GM12878 (cell line): ENCODE results near the gene SYNGR4. TPM values are rescaled to one million over a fixed set of nuclear protein-coding genes. Genes with fewer than 3 reads are reported as not detected.

ENCODE experiments used
- ATAC-seq: fragments of 200-7000 bp; cut with Tn5 transposase; 3 replicates; pipeline ENCODE4 v1.9.1; 2020; ENCODE audit warnings: mild to moderate bottlenecking, moderate library complexity
- BruUV-seq: library from RNA; stranded (reverse); fragments of 400-500 nt; replicated peaks from 2 replicates; lab custom pipeline; 2021; lab: Mats Ljungman, UMichigan
- CTCF ChIA-PET: fragments of 300-600 bp; sonication (Branson Sonifier 250); formaldehyde crosslinking; extraction: SDS; loops from one replicate; lab custom pipeline; 2021; ENCODE audit warnings: inconsistent platforms; lab: Yijun Ruan, JAX
- POLR2A ChIA-PET: fragments of 350-600 bp; formaldehyde crosslinking; extraction: SDS; loops from one replicate; lab custom pipeline; 2021; ENCODE audit warnings: inconsistent platforms; lab: Charles Lee
- RAD21 ChIA-PET: fragments of 300-600 bp; sonication (Branson Sonifier 250); formaldehyde crosslinking; loops from one replicate; lab custom pipeline; 2023; ENCODE audit warnings: antibody characterized with exemption; ENCODE audit not compliant: unreplicated experiment; lab: Charles Lee
- SMC1A ChIA-PET: fragments of 300-600 bp; sonication (Branson Sonifier 250); formaldehyde crosslinking; loops from one replicate; lab custom pipeline; 2023; ENCODE audit not compliant: unreplicated experiment, uncharacterized antibody; lab: Charles Lee
- DNase-seq: peaks from one replicate; pipeline ENCODE4 v3.0.0-alpha.2; 2011; ENCODE audit warnings: low read depth, low spot score
- FAIRE-seq: peaks from 3 replicates; lab custom pipeline; 2011; peaks lifted over from hg19 to GRCh38; lab: Jason Lieb, UNC
- H2AFZ ChIP-seq: 2 replicates; pipeline ENCODE4 v1.6.0; 2011; ENCODE audit warnings: low read depth, low read length, control low read depth; ENCODE audit not compliant: control insufficient read depth
- H3K27ac ChIP-seq: 2 replicates; pipeline ENCODE4 v1.5.1; 2011; ENCODE audit warnings: control low read depth; ENCODE audit not compliant: control insufficient read depth, insufficient read depth
- H3K27me3 ChIP-seq, 2 experiments: replicated peaks in 1 of 2; 2 replicates each; pipeline versions ENCODE4 v1.6.0 to v1.6.1; 2011; ENCODE audit warnings: low read length in 1 of 2; ENCODE audit not compliant: control insufficient read depth in 2 of 2, insufficient read depth in 2 of 2
- H3K36me3 ChIP-seq, 2 experiments: 2 replicates each; pipeline ENCODE4 v1.5.1; 2011; ENCODE audit warnings: low read length in 1 of 2; ENCODE audit not compliant: control insufficient read depth in 2 of 2, insufficient read depth in 2 of 2
- H3K4me1 ChIP-seq: 2 replicates; pipeline ENCODE4 v1.6.1; 2011; ENCODE audit warnings: mild to moderate bottlenecking, low read length, moderate library complexity, mixed read lengths; ENCODE audit not compliant: control insufficient read depth, insufficient read depth
- H3K4me2 ChIP-seq: 2 replicates; pipeline ENCODE4 v1.6.0; 2011; ENCODE audit warnings: control low read depth; ENCODE audit not compliant: control insufficient read depth, insufficient read depth
- H3K4me3 ChIP-seq: fragments of 200-600 bp; sonication (generic); 2 replicates; pipeline ENCODE4 v1.5.1; 2016
- H3K79me2 ChIP-seq: 2 replicates; pipeline ENCODE4 v1.6.0; 2011; ENCODE audit warnings: low read length; ENCODE audit not compliant: control insufficient read depth, insufficient read depth
- H3K9ac ChIP-seq: 2 replicates; pipeline ENCODE4 v1.8.0; 2011; ENCODE audit warnings: low read length, control low read depth, mixed read lengths; ENCODE audit not compliant: control insufficient read depth, insufficient read depth
- H3K9me3 ChIP-seq: replicated peaks from 3 replicates; pipeline ENCODE4 v1.5.1; 2011; ENCODE audit warnings: mild to moderate bottlenecking, low read length; ENCODE audit not compliant: control insufficient read depth, insufficient read depth
- H4K20me1 ChIP-seq: 2 replicates; pipeline ENCODE4 v1.6.0; 2011; ENCODE audit not compliant: control insufficient read depth, insufficient read depth
- BCL11A ChIP-seq: IDR thresholded peaks from 2 replicates; pipeline ENCODE4 v1.6.1; 2011; ENCODE audit warnings: low read depth, low read length
- DPF2 ChIP-seq: fragments of 450-650 bp; IDR thresholded peaks from 2 replicates; pipeline ENCODE4 v1.6.1; 2017; ENCODE audit warnings: mild to moderate bottlenecking
- FOS ChIP-seq: IDR thresholded peaks from 3 replicates; pipeline ENCODE4 v1.6.1; 2011; ENCODE audit warnings: borderline replicate concordance; ENCODE audit not compliant: insufficient read length; ENCODE audit errors: extremely low read depth
- HDGF ChIP-seq: fragments of 450-650 bp; IDR thresholded peaks from 2 replicates; pipeline ENCODE4 v1.6.1; 2016; ENCODE audit warnings: antibody characterized with exemption
- IKZF2 ChIP-seq, 2 experiments: fragments of 450-650 bp; IDR thresholded peaks; 2 replicates each; pipeline ENCODE4 v1.6.1; 2017; ENCODE audit warnings: mild to moderate bottlenecking in 2 of 2, moderate library complexity in 2 of 2
- IRF4 ChIP-seq: IDR thresholded peaks from 2 replicates; pipeline ENCODE4 v1.6.1; 2011; ENCODE audit warnings: low read depth, low read length
- JUND ChIP-seq: IDR thresholded peaks from 2 replicates; pipeline ENCODE4 v1.6.1; 2012; ENCODE audit warnings: low read depth, mild to moderate bottlenecking, low read length, improper control_type of control experiment, moderate library complexity
- KDM1A ChIP-seq: fragments of 200-600 bp; sonication (generic); IDR thresholded peaks from 2 replicates; pipeline ENCODE4 v1.6.1; 2016; ENCODE audit warnings: borderline replicate concordance
- MEF2A ChIP-seq: IDR thresholded peaks from 2 replicates; pipeline ENCODE4 v1.6.1; 2011; ENCODE audit warnings: low read depth, mild to moderate bottlenecking, low read length, moderate library complexity; ENCODE audit not compliant: insufficient read depth
- SPI1 ChIP-seq: IDR thresholded peaks from 2 replicates; pipeline ENCODE4 v1.6.1; 2011; ENCODE audit warnings: low read depth, mild to moderate bottlenecking, low read length, moderate library complexity, borderline replicate concordance; ENCODE audit not compliant: insufficient read depth
- SUZ12 ChIP-seq: fragments of 200-600 bp; sonication (generic); IDR thresholded peaks from one replicate; pipeline ENCODE4 v1.6.1; 2018; ENCODE audit warnings: antibody characterized with exemption, mild to moderate bottlenecking; ENCODE audit not compliant: unreplicated experiment
- TARDBP ChIP-seq: IDR thresholded peaks from 2 replicates; pipeline ENCODE4 v1.6.1; 2016; ENCODE audit warnings: borderline replicate concordance
- ZNF217 ChIP-seq: fragments of 450-650 bp; IDR thresholded peaks from 2 replicates; pipeline ENCODE4 v1.6.1; 2017; ENCODE audit warnings: antibody characterized with exemption, mild to moderate bottlenecking
- ZNF384 ChIP-seq: IDR thresholded peaks from 2 replicates; pipeline ENCODE4 v1.6.1; 2012; ENCODE audit warnings: low read depth, mild to moderate bottlenecking, low read length, improper control_type of control experiment, borderline replicate concordance
- ZZZ3 ChIP-seq: IDR thresholded peaks from 2 replicates; pipeline ENCODE4 v1.6.1; 2011; ENCODE audit warnings: low read depth; ENCODE audit not compliant: control insufficient read depth, insufficient read length
- WGBS: methylation state at CpG from one replicate; pipeline ENCODE4 v1.1.6; 2016; ENCODE audit warnings: low lambda C conversion rate; ENCODE audit not compliant: insufficient replicate concordance, insufficient coverage; ENCODE audit errors: missing lambda C conversion rate; 5-methylcytosine and 5-hydroxymethylcytosine counted together
- in situ Hi-C: fragments of 300-500 bp; cut with MboI; formaldehyde crosslinking; loops from 9 replicates; pipeline ENCODE4 v1.14.3; 2018; ENCODE audit warnings: mixed read lengths
- intact Hi-C: fragments of 100-400 bp; cut with micrococcal nuclease; formaldehyde crosslinking; loops from one replicate; pipeline ENCODE4 v1.14.2; 2022; ENCODE audit not compliant: unreplicated experiment
- polyA plus RNA-seq, 11 experiments: library from polyadenylated mRNA; depleted of rRNA in 4 of 11; unstranded in 6 of 11; stranded (reverse) in 5 of 11; fragments of >200 nt; fragmentation: Nextera tagmentation in 4 of 11; fragmentation: Illumina TruSeq in 1 of 11; extraction: Ambion mirVana in 4 of 11; extraction: Trizol in 1 of 11; gene quantifications; 1 replicate in 1 of 11; 2 replicates in 10 of 11; pipeline versions ENCODE4 v1.2.1 to v1.2.3, GENCODE V29; 2011 to 2016; ENCODE audit warnings: inconsistent platforms in 2 of 11, missing spikeins in 2 of 11, low read depth in 1 of 11
- total RNA-seq, 4 experiments: library from RNA; depleted of rRNA in 3 of 4; stranded (reverse); fragments of >200 nt in 3 of 4; fragmentation: Illumina TruSeq in 1 of 4; extraction: Trizol in 1 of 4; gene quantifications; 2 replicates each; pipeline versions ENCODE4 v1.2.1 to v1.2.3, GENCODE V29; 2013 to 2021
- TF ChIP-seq, protein P1 (sequence below): IDR thresholded peaks from 2 replicates; pipeline ENCODE4 v1.6.1; 2012; ENCODE audit warnings: mild to moderate bottlenecking, low read depth, low read length
- TF ChIP-seq, protein P2 (sequence below): fragments of 450-650 bp; IDR thresholded peaks from 2 replicates; pipeline ENCODE4 v1.6.1; 2018; ENCODE audit warnings: mild to moderate bottlenecking, low read depth, moderate library complexity; ENCODE audit not compliant: partially characterized antibody

The SYNGR4 gene
- total and polyA plus RNA-seq, 10 of the 15 experiments (the other 5 are each of a cell fraction or from before 2014, with no cell fraction given) = 0.08 to 0.72 (median 0.17) TPM; not detected in 6

DNA sequence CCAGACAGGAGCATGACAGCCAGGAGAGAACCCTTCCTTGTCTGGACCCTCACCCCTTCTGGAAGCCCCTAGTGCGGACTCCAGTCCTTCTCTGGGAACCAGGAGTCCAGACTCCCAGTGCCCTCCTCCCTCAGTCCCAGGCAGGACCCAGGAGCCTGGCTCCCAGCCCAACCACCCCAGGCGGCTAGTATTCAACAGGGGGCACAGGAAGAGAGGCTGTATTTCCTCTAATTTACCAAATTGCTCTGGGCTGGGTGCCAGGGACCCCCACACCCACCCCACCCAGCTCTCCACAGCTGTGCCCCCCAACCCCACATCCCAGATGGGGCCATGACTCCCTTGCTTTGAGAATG lies 32.6 kb downstream of the SYNGR4 start (continued):
- TF ChIP-seq, protein P1, sequence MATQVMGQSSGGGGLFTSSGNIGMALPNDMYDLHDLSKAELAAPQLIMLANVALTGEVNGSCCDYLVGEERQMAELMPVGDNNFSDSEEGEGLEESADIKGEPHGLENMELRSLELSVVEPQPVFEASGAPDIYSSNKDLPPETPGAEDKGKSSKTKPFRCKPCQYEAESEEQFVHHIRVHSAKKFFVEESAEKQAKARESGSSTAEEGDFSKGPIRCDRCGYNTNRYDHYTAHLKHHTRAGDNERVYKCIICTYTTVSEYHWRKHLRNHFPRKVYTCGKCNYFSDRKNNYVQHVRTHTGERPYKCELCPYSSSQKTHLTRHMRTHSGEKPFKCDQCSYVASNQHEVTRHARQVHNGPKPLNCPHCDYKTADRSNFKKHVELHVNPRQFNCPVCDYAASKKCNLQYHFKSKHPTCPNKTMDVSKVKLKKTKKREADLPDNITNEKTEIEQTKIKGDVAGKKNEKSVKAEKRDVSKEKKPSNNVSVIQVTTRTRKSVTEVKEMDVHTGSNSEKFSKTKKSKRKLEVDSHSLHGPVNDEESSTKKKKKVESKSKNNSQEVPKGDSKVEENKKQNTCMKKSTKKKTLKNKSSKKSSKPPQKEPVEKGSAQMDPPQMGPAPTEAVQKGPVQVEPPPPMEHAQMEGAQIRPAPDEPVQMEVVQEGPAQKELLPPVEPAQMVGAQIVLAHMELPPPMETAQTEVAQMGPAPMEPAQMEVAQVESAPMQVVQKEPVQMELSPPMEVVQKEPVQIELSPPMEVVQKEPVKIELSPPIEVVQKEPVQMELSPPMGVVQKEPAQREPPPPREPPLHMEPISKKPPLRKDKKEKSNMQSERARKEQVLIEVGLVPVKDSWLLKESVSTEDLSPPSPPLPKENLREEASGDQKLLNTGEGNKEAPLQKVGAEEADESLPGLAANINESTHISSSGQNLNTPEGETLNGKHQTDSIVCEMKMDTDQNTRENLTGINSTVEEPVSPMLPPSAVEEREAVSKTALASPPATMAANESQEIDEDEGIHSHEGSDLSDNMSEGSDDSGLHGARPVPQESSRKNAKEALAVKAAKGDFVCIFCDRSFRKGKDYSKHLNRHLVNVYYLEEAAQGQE = no peak

DNA sequence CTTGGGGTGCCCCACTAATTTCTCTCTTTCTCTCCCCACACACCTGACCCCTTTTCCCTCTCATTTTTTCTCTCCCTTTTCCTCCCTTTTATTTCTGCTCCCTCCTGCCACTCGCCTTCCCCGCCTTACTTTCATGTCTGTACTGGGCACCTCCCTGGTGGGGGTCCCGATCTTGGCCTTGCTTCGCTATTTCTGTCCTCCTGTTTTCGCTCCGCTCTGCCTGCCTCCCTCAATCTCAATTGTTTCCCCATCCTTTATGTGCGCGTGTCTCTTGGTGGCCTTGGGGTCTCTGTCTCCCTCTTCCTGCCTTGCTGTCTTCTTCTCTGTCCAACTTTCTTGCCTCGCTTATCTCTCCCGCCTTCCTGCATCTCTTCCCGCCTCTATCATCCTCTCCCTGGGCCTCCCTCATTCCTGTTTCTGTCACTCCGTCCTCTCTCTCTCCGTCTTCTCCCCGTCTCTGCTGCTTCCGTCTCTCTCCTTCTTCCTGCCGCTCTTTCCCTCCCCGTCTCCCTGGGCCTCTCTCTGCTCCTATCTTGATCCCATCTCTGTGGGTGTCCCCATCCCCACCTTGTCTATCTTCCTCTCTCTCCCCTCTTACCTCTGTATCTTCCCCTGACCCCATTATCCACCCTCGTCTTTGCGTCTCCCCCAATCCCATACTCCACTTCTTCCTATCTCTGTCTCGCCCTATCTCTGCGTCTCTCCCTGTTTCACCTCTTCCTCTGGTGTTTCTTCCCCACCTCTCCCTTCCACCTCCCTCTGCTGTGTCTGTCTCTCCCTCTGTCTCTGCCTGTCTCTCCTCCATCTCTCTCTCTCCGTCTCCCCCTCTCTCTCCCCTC lies 33.3 kb downstream of the SYNGR4 start:
- SMC1A ChIA-PET = no interaction called here
- Histone ChIP-seq H3K27me3 (peaks cover 13 to 16% of the 10 kb centered on the region in 2 experiments), H3K27ac (no peak overlapping the region; the same call in 1 of the 2 replicates), H3K9me3 (no peaks in the 10 kb centered on the region), H3K4me3 (peak overlapping the region; percentile 74), H3K36me3 (no peaks in the 10 kb centered on the region), H2AFZ (peak overlapping the region; percentile 33), H3K4me1 (peaks cover 8% of the 10 kb centered on the region; the same call in 1 of the 2 replicates), H3K4me2 (peak overlapping the region; percentile 95), H3K79me2 (no peaks in the 10 kb centered on the region), H3K9ac (peak overlapping the region; percentile 64), H4K20me1 (no peaks in the 10 kb centered on the region)
- POLR2A ChIA-PET = no interaction called here
- FAIRE-seq (no peak), ATAC-seq (no peak), DNase-seq (no peak)
- CTCF ChIA-PET = no interaction called here
- intact Hi-C loops = no loop called here
- RAD21 ChIA-PET = no interaction called here
- in situ Hi-C loops = no loop called here
- BruUV-seq = no TSS peak
- 74% methylated on average over 22 of the region's 22 CpGs for WGBS
- TF ChIP-seq SPI1 (no peak), IKZF2 (IDR thresholded peaks at IDR 0.05) (peak in 1 of 2 experiments; percentile 22; a peak in 1 of 4 replicates), ZNF217 (no peak), TARDBP (no peak), FOS (no peak), JUND (no peak), KDM1A (no peak), MEF2A (no peak), DPF2 (no peak), SUZ12 (no peak), BCL11A (no peak), IRF4 (no peak), HDGF (peak; percentile 77; the same call in 1 of the 2 replicates), ZZZ3 (no peak), ZNF384 (no peak)
- TF ChIP-seq, protein P2, sequence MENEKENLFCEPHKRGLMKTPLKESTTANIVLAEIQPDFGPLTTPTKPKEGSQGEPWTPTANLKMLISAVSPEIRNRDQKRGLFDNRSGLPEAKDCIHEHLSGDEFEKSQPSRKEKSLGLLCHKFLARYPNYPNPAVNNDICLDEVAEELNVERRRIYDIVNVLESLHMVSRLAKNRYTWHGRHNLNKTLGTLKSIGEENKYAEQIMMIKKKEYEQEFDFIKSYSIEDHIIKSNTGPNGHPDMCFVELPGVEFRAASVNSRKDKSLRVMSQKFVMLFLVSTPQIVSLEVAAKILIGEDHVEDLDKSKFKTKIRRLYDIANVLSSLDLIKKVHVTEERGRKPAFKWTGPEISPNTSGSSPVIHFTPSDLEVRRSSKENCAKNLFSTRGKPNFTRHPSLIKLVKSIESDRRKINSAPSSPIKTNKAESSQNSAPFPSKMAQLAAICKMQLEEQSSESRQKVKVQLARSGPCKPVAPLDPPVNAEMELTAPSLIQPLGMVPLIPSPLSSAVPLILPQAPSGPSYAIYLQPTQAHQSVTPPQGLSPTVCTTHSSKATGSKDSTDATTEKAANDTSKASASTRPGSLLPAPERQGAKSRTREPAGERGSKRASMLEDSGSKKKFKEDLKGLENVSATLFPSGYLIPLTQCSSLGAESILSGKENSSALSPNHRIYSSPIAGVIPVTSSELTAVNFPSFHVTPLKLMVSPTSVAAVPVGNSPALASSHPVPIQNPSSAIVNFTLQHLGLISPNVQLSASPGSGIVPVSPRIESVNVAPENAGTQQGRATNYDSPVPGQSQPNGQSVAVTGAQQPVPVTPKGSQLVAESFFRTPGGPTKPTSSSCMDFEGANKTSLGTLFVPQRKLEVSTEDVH = no peak
